Adipocyte (in vitro differentiated cells): ENCODE results near the gene ORAI1.

Source experiments
- DNase-seq: peaks from one replicate; pipeline ENCODE4 v3.0.0-alpha.2; 2015; ENCODE audit warnings: low read depth
- H3K27me3 ChIP-seq: replicated peaks from 2 replicates; pipeline ENCODE4 v1.7.0; 2013; ENCODE audit warnings: mild to moderate bottlenecking, low read length, moderate library complexity; ENCODE audit not compliant: control insufficient read depth, insufficient read depth
- H3K36me3 ChIP-seq: 2 replicates; pipeline ENCODE4 v1.7.0; 2013; ENCODE audit warnings: low read length, mild to moderate bottlenecking, moderate library complexity; ENCODE audit not compliant: control insufficient read depth, insufficient read depth, severe bottlenecking
- H3K4me1 ChIP-seq: 2 replicates; pipeline ENCODE4 v1.7.0; 2013; ENCODE audit warnings: mild to moderate bottlenecking, low read length, moderate library complexity; ENCODE audit not compliant: control insufficient read depth, insufficient read depth
- H3K4me3 ChIP-seq: 2 replicates; pipeline ENCODE4 v1.7.0; 2013; ENCODE audit warnings: mild to moderate bottlenecking, low read length, moderate library complexity
- H3K9ac ChIP-seq: 2 replicates; pipeline ENCODE4 v1.7.0; 2013; ENCODE audit warnings: mild to moderate bottlenecking, low read length, moderate library complexity
- H3K9me3 ChIP-seq: 2 replicates; pipeline ENCODE4 v1.7.0; 2013; ENCODE audit warnings: mild to moderate bottlenecking, low read length, moderate library complexity; ENCODE audit not compliant: control insufficient read depth

ORAI1 gene

DNA sequence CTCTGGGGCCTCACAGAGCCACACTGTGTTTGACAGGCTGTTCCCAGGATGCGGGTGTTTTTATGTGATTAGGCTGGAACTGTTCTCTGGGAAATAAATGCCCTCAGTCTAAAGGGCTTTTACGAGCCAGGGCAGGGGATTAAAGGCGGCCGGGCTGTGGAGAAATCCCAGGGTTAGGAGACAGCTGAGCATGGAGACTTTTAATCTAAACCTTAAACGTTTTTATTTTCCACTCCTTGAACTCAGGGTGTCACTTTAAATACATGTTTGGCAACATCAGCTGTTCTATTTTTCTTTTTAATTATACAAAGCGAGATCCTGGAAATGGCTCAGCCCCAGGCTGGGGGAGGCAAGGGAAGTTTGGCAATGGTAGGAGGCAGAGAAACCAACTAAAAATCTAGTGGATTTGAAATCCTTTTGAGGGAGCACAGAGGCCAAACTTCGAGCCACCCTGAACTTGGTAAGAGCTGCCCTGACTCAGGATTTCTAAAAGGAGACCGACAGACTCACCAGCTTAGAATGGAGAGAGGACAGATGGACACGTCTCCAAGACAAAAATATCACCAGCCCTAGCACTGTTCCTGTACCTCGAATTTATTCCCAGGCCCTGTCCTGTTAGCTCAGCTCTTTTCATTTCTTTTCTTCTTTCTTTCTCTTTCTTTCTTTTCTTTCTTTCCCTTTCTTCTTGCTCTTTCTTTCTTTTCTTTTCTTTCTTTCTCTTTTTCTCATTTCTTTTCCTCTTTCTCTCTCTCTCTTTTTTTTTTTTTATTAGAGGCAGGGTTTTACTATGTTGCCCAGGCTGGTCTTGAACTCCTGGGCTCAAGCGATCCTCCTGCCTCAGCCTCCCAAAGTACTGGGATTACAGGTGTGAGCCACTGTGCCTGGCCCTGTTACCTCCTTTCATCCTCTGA is 15.8 kb upstream of the ORAI1 start:
- H3K4me3 ChIP-seq, result peak overlapping the region; percentile 32
- no peaks in the 10 kb centered on the region for H3K27me3 ChIP-seq
- no peaks in the 10 kb centered on the region for H3K36me3 ChIP-seq
- H3K9ac ChIP-seq, result peak overlapping the region; percentile 64
- no peaks in the 10 kb centered on the region for H3K9me3 ChIP-seq
- peaks cover 14% of the 10 kb centered on the region for H3K4me1 ChIP-seq
- DNase-seq, result peak; percentile 50

DNA sequence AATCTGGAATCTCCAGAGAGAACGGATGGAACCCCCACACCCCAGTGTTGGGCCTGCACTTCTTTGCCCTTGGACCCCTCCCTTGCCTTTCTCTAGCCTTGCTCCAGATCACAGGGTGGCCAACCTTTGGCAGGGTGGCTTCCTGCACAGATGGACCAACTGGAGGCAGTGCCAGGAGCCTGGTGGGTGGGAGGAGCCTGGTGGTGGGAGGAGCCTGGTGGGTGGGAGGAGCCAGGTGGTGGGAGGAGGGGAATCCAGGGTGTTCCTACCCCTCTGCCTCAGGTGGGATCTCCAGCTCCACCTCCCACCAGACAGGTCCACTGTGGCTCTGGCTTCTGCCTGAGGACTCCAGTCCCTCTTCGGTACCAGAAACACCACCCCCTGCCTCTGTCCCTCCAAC is 15.0 kb upstream of the ORAI1 start:
- no peaks in the 10 kb centered on the region for H3K9me3 ChIP-seq
- no peaks in the 10 kb centered on the region for H3K27me3 ChIP-seq
- no peaks in the 10 kb centered on the region for H3K36me3 ChIP-seq
- DNase-seq, result no peak
- H3K4me1 ChIP-seq, result peaks cover 14% of the 10 kb centered on the region
- H3K4me3 ChIP-seq, result no peak overlapping the region
- no peak overlapping the region for H3K9ac ChIP-seq

DNA sequence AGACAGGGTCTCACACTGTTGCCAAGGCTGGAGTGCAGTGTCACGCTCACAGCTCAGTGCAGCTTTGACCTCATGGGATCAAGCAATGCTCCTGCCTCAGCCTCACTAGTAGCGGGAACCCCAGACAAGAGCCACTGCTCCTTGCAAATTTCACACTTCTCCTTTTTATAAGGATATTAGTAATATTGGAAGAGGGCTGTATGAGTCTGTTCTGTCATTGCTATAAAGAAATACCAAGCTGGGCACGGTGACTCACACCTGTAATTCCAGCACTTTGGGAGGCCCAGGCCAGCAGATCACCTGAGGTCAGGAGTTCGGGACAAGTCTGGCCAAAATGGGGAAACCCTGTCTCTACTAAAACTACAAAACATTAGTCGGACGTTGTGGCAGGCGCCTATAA is 12.9 kb upstream of the ORAI1 start:
- Histone ChIP-seq H3K4me1 (peaks cover 14% of the 10 kb centered on the region), H3K9me3 (no peaks in the 10 kb centered on the region), H3K36me3 (no peaks in the 10 kb centered on the region), H3K9ac (no peak overlapping the region), H3K27me3 (no peaks in the 10 kb centered on the region), H3K4me3 (no peak overlapping the region)
- no peak for DNase-seq

DNA sequence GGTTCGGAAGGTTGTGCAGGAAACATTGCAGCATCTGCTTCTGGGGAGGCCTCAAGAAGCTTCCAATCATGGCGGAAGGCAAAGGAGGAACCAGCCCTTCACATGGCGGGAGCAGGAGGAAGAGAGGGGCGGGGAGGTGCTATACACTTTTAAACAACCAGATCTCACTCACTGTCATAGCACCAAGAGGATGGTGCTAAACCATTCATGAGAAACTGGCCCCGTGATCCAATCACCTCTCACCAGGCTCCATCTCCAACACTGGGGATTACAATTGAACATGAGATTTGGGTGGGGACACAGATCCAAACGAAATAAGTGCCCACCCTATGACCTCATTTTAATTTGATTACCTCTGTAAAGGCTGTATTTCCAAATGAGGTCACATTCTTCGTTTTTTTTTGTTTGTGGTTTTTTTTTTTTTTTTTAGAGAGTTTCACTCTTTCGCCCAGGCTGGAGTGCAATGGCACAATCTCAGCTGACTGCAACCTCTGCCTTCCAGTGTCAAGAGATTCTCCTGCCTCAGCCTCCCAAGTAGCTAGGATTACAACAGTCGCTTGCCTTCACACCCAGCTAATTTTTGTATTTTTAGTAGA is 11.4 kb upstream of the ORAI1 start:
- no peaks in the 10 kb centered on the region for H3K27me3 ChIP-seq
- no peak for DNase-seq
- H3K36me3 ChIP-seq, result no peaks in the 10 kb centered on the region
- no peaks in the 10 kb centered on the region for H3K9me3 ChIP-seq
- H3K4me3 ChIP-seq, result no peak overlapping the region
- no peak overlapping the region for H3K9ac ChIP-seq
- peaks cover 13% of the 10 kb centered on the region for H3K4me1 ChIP-seq

DNA sequence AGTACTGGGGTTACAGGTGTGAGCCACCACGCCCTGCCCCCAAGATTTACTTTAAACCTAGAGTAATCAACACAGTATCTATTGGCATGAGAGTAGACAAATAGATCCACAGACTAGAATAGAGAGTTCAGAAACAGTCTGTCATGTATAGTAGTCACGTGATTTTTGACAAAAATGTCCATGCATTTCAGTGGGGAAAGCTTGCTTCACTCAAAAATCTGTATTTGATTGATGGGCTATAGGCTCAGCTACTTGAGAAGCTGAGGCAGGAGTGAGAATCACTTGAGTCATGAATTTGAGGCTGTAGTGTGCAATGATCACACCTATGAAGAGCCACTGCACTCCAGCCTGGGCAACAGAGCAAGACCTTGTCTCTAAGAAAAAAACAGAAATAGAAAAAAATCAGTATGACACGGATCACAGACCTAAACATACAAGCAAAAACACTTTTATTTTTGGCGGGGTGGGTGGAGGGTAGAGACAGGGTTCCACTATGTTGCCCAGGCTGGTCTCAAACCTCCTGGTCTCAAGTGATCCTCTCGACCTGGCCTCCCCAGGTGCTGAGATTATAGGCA is 7.6 kb upstream of the ORAI1 start:
- Histone ChIP-seq H3K27me3 (no peaks in the 10 kb centered on the region), H3K36me3 (no peaks in the 10 kb centered on the region), H3K9ac (no peak overlapping the region), H3K4me1 (no peaks in the 10 kb centered on the region), H3K9me3 (no peaks in the 10 kb centered on the region), H3K4me3 (no peak overlapping the region)
- no peak for DNase-seq

DNA sequence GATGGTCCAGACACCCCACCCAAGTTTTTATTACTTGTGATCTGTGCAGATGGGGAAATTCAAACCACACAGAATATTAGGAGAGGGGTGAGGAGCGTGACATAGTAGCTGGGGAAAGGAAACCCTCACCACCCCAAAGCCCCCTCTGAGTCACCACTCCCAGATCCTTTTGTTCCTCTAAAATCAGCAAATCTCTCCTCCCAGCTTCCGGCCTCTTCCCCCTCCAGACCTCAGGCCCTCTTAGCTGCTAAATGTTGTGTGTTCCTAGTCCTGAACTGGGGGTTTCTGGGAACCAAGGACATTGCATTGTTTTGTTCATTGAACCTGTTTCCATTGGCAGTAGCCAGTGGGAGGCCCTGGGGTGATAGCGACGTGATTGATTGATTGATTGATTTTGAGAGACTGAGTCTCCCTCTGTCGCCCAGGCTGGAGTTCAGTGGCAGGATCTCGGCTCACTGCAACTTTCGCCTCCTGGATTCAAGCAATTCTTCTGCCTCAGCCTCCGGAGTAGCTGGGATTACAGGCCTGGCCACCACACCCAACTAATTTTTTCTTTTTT is 5.9 kb upstream of the ORAI1 start:
- Histone ChIP-seq H3K4me1 (peaks cover 4% of the 10 kb centered on the region), H3K27me3 (no peaks in the 10 kb centered on the region), H3K9ac (no peak overlapping the region), H3K4me3 (no peak overlapping the region), H3K36me3 (no peaks in the 10 kb centered on the region), H3K9me3 (no peaks in the 10 kb centered on the region)
- DNase-seq, result no peak

DNA sequence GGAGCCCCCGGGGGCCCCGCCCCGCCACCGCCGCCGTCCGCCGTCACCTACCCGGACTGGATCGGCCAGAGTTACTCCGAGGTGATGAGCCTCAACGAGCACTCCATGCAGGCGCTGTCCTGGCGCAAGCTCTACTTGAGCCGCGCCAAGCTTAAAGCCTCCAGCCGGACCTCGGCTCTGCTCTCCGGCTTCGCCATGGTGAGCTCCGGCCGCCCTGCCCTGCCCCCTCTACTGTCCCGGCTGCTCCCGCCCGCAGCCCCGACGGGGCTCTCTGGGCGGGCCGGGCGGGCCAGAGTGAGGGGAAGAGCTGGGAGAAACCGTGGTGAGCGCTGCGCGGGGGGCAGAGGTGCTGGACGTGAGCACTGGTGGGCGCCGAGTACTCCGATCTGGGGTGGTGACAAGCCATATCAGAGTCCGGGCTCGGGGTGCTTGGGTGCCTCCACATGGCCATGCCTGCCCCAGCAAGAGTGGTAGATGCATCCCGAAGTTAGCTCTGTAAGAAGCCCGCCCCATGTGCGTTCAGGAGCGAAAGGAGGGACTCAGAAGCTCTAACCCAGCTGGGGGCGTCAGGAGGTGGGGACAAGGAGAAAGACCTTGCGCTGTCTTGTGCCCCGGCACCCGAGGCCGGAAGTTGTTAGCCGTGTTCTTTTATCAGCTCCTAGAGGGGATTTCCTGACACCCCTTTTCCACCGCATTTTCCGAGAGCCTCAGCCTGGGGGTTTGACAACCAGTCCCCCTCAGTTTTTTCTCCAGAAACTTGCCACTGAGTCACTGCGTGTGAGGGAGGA is 717 bp downstream of the ORAI1 start:
- H3K9ac ChIP-seq, result peak overlapping the region; percentile 83
- peak; percentile 76 for DNase-seq

DNA sequence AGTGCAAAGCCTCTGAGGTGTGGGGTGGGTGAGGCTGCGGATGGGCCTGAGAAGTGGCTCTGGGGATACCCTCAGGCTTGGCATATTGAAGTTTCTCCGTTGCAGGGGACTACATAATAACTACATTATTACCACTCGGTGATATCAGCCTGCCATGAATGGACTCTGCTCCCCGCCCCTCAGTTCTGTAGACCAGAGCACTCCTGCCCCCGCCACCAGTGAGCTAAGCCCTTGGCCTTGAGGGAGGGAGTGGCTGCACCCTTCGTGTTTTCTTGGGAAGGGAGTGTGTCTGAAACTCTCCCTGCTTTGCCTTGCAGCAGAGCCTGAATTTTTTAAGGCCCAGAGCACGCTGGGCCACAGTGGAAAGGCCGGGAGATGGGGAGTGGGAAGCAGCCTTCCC is 1.7 kb downstream of the ORAI1 start:
- peak overlapping the region; percentile 86 for H3K4me3 ChIP-seq
- no peaks in the 10 kb centered on the region for H3K27me3 ChIP-seq
- no peaks in the 10 kb centered on the region for H3K36me3 ChIP-seq
- no peak overlapping the region for H3K9ac ChIP-seq
- peak; percentile 11 for DNase-seq
- no peaks in the 10 kb centered on the region for H3K9me3 ChIP-seq
- H3K4me1 ChIP-seq, result peaks cover 20% of the 10 kb centered on the region

More for the DNA sequence above, 717 bp downstream of the ORAI1 start:
- Histone ChIP-seq H3K36me3 (no peaks in the 10 kb centered on the region), H3K9me3 (no peaks in the 10 kb centered on the region), H3K4me1 (peaks cover 20% of the 10 kb centered on the region), H3K27me3 (no peaks in the 10 kb centered on the region), H3K4me3 (peak overlapping the region; percentile 86)

DNA sequence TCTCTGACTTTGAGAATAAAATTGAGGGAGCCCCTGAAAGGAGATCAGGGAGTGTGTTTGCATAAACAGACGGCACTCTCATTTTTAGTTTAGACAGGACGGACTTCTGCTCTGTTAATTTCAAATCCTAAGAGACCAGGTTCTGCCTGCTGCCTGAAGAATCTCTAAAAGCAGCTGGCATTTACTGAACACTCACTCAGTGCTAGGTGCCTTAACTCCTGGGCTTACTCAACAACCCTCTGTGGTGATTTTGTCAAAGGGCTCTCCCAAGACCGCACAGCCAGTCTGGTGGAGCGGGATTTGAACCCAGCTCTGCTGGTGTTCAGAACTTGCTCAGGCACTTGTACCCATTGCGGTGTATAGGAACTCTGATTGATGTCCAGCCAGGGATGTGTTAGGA is 2.2 kb downstream of the ORAI1 start:
- Histone ChIP-seq H3K9me3 (no peaks in the 10 kb centered on the region), H3K27me3 (no peaks in the 10 kb centered on the region), H3K9ac (peak overlapping the region; percentile 34), H3K4me1 (peaks cover 20% of the 10 kb centered on the region), H3K4me3 (no peak overlapping the region), H3K36me3 (no peaks in the 10 kb centered on the region)
- no peak for DNase-seq

DNA sequence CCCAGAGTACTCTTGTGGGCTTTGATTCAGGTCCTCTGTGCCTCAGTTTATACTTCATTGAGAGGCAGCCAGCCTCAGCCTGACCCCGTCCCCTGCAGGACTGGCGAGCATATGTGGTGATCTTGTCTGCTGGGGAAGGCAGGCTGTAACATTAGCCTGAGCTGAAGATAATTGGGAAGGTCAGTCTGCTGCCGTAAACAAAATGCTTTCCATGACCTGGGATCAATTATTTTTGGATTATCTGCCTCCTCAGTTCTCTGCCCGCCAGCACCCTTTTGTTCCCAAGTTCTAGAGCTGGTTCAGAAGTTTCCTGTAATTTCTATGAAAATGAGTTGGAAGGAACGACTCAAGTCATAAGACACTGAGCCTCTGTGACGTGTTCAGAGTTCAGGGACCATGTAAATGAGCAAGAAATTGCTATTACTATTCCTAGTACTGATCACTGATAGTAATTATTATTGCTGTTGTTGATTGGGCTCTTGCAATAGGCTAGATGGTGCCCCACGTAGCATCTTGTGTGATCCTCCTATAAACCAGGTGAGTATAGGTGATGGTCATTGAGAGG is 4.5 kb downstream of the ORAI1 start:
- Histone ChIP-seq H3K9me3 (no peaks in the 10 kb centered on the region), H3K4me3 (no peak overlapping the region), H3K4me1 (peaks cover 14% of the 10 kb centered on the region), H3K9ac (no peak overlapping the region), H3K27me3 (no peaks in the 10 kb centered on the region), H3K36me3 (no peaks in the 10 kb centered on the region)
- no peak for DNase-seq
